Esophagus muscularis mucosa (tissue), 4 donors: ENCODE data around the gene KATNAL1. TPM values are rescaled to one million over a fixed set of nuclear protein-coding genes. Genes with fewer than 3 reads are reported as not detected.
A peak's percentile ranks its signal among the peaks of the same experiment; 100 is the strongest.

Source experiments
- DNase-seq: peaks from one replicate; pipeline ENCODE4 v3.0.0-alpha.2; 2017; ENCODE audit errors: extremely low spot score
- H3K27ac ChIP-seq, 4 donors: fragments of 200-600 bp; sonication (generic); replicated peaks in 1 of 4; 1 replicate in 3 of 4; 2 replicates in 1 of 4; pipeline ENCODE4 v1.5.1; 2016 to 2019; ENCODE audit warnings: mild to moderate bottlenecking in 1 of 4
- H3K27me3 ChIP-seq, 4 donors: fragments of 200-600 bp; sonication (generic); one replicate each; pipeline versions ENCODE4 v1.5.1 to v1.6.0; 2016 to 2019
- H3K36me3 ChIP-seq, 4 donors: fragments of 200-600 bp; sonication (generic); one replicate each; pipeline ENCODE4 v1.5.1; 2016 to 2019
- H3K4me1 ChIP-seq, 4 donors: fragments of 200-600 bp; sonication (generic); one replicate each; pipeline ENCODE4 v1.5.1; 2016 to 2019
- H3K4me3 ChIP-seq, 4 donors: fragments of 200-600 bp; sonication (generic); 1 replicate in 2 of 4; 2 replicates in 2 of 4; pipeline ENCODE4 v1.5.1; 2016 to 2019; ENCODE audit warnings: mild to moderate bottlenecking in 4 of 4, moderate library complexity in 1 of 4
- H3K9me3 ChIP-seq, 4 donors: fragments of 200-600 bp; sonication (generic); 1 replicate in 3 of 4; 2 replicates in 1 of 4; pipeline ENCODE4 v1.5.1; 2016 to 2019
- EP300 ChIP-seq: sonication (generic); formaldehyde crosslinking; IDR thresholded peaks from one replicate; pipeline ENCODE4 v1.6.1; 2017; ENCODE audit warnings: antibody characterized with exemption
- POLR2A ChIP-seq: fragments of 450-650 bp; IDR thresholded peaks from one replicate; pipeline ENCODE4 v1.6.1; 2017; ENCODE audit warnings: antibody characterized with exemption, moderate library complexity, mild to moderate bottlenecking, low read depth
- POLR2AphosphoS5 ChIP-seq, 2 donors: sonication (generic); formaldehyde crosslinking; IDR thresholded peaks; one replicate each; pipeline ENCODE4 v1.6.1; 2017; ENCODE audit warnings: antibody characterized with exemption in 2 of 2
- WGBS: methylation state at CpG from one replicate; pipeline ENCODE4 v1.1.5; 2018; 5-methylcytosine and 5-hydroxymethylcytosine counted together
- intact Hi-C: fragments of 100-400 bp; cut with DNase I; formaldehyde crosslinking; loops from one replicate; pipeline ENCODE4 v1.15.1; 2023
- total RNA-seq, 4 donors: library from RNA; depleted of rRNA; stranded (reverse); fragments of >200 nt; gene quantifications; one replicate each; pipeline versions ENCODE4 v1.1.0 to v1.2.1, GENCODE V29; 2016
- TF ChIP-seq, protein P1 (sequence below), 3 experiments: fragments of 200-600 bp in 2 of 3; fragments of 450-650 bp in 1 of 3; sonication (generic) in 2 of 3; IDR thresholded peaks; one replicate each; pipeline ENCODE4 v1.5.1; 2017 to 2019; ENCODE audit warnings: antibody characterized with exemption in 3 of 3, mild to moderate bottlenecking in 2 of 3, moderate library complexity in 1 of 3

The KATNAL1 gene
- total RNA-seq, 4 donors from 2014 or later, result 30.6 to 43.0 (median 40.0) TPM

DNA sequence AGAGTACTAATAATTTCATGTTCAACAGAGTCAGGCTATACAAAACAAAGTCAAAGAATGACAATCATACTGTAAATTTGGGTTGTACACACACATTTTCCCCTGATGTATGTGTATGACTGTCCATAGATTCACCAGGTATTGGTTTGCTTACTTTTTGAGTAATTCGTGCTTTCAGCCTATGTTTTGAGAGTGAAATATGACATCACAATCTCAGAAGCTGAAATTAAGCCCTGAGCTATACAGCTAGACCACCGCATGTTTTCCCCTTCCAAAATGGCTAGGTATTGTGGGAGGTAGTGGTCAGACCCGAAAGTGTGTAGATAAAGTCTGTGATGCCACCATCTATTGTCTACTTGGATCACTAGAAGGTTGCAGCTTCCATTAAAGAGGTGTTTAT is 102.8 kb downstream of the KATNAL1 start:
- DNase-seq, result no peak
- Histone ChIP-seq H3K27me3 (no peaks in the 10 kb centered on the region), H3K4me1 (no peaks in the 10 kb centered on the region), H3K9me3 (no peaks in the 10 kb centered on the region), H3K4me3 (no peak overlapping the region), H3K27ac (no peak overlapping the region), H3K36me3 (peaks cover 0 to 58% (median 14%) of the 10 kb centered on the region in 4 donors)
- TF ChIP-seq, protein P1, sequence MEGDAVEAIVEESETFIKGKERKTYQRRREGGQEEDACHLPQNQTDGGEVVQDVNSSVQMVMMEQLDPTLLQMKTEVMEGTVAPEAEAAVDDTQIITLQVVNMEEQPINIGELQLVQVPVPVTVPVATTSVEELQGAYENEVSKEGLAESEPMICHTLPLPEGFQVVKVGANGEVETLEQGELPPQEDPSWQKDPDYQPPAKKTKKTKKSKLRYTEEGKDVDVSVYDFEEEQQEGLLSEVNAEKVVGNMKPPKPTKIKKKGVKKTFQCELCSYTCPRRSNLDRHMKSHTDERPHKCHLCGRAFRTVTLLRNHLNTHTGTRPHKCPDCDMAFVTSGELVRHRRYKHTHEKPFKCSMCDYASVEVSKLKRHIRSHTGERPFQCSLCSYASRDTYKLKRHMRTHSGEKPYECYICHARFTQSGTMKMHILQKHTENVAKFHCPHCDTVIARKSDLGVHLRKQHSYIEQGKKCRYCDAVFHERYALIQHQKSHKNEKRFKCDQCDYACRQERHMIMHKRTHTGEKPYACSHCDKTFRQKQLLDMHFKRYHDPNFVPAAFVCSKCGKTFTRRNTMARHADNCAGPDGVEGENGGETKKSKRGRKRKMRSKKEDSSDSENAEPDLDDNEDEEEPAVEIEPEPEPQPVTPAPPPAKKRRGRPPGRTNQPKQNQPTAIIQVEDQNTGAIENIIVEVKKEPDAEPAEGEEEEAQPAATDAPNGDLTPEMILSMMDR (IDR thresholded peaks at IDR 0.05), result no peak
- no peak for TF ChIP-seq EP300
- intact Hi-C loops, result no loop called here
- WGBS, result 97% methylated on average over 3 of the region's 3 CpGs

DNA sequence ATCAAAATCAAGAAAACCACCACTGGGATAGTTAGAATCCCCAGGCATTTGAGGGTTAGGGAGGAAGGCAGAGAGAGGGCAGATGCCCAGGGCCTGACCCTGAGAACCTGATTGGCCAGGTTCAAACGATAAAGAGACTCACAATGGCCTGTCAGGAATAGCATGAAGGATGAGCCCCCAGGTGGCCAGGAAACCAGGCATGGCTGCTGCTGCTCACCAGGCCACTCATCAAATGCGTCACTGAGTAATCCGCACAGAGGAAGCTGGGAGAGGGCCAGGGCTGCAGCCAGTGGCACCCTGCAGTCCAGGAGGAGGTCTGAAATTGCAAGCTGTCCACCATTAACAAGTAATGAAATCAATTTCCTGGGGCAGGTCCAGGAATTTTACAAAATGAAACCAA is 111.3 kb downstream of the KATNAL1 start:
- peaks cover 0 to 15% (median 5%) of the 10 kb centered on the region in 4 donors for H3K36me3 ChIP-seq
- intact Hi-C loops, result no loop called here
- no peak for DNase-seq
- peaks cover 0 to 6% (median 0%) of the 10 kb centered on the region in 4 donors for H3K4me1 ChIP-seq
- TF ChIP-seq POLR2A (no peak), POLR2AphosphoS5 (IDR thresholded peaks at IDR 0.05) (no peak), EP300 (no peak)
- TF ChIP-seq, protein P1 (IDR thresholded peaks at IDR 0.05), result no peak
- 75% methylated on average over 3 of the region's 3 CpGs for WGBS
- no peaks in the 10 kb centered on the region for H3K27me3 ChIP-seq
- H3K4me3 ChIP-seq, result no peak overlapping the region
- H3K27ac ChIP-seq, result no peak overlapping the region
- no peaks in the 10 kb centered on the region for H3K9me3 ChIP-seq

DNA sequence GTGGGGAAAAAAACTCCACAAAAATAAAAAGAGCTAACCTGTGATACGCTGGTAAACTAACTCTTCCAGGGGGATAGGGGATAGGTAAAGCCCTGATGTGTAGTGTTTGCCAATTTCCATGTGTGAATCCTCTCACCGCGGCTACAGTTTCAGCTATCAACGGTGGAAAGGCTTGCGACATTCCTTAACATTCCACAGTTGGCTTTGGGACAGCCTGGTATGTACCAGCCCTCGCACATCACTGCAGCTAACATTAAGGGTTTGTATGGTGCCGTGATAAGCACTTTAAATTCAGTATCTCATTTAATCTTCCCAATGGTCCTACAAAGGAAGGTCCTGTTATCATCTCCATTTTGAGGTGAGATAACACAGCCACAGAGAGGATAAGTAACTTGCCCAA is 112.4 kb downstream of the KATNAL1 start:
- peaks cover 0 to 7% (median 5%) of the 10 kb centered on the region in 4 donors for H3K36me3 ChIP-seq
- no peak overlapping the region for H3K27ac ChIP-seq
- H3K4me1 ChIP-seq, result peaks cover 0 to 6% (median 0%) of the 10 kb centered on the region in 4 donors
- DNase-seq, result no peak
- intact Hi-C loops, result no loop called here
- H3K4me3 ChIP-seq, result no peak overlapping the region
- H3K9me3 ChIP-seq, result no peaks in the 10 kb centered on the region
- TF ChIP-seq POLR2A, result no peak
- TF ChIP-seq, protein P1 (IDR thresholded peaks at IDR 0.05), result no peak
- TF ChIP-seq EP300, result no peak
- TF ChIP-seq POLR2AphosphoS5 (IDR thresholded peaks at IDR 0.05), result no peak
- WGBS, result 87% methylated on average over 7 of the region's 7 CpGs
- no peaks in the 10 kb centered on the region for H3K27me3 ChIP-seq

DNA sequence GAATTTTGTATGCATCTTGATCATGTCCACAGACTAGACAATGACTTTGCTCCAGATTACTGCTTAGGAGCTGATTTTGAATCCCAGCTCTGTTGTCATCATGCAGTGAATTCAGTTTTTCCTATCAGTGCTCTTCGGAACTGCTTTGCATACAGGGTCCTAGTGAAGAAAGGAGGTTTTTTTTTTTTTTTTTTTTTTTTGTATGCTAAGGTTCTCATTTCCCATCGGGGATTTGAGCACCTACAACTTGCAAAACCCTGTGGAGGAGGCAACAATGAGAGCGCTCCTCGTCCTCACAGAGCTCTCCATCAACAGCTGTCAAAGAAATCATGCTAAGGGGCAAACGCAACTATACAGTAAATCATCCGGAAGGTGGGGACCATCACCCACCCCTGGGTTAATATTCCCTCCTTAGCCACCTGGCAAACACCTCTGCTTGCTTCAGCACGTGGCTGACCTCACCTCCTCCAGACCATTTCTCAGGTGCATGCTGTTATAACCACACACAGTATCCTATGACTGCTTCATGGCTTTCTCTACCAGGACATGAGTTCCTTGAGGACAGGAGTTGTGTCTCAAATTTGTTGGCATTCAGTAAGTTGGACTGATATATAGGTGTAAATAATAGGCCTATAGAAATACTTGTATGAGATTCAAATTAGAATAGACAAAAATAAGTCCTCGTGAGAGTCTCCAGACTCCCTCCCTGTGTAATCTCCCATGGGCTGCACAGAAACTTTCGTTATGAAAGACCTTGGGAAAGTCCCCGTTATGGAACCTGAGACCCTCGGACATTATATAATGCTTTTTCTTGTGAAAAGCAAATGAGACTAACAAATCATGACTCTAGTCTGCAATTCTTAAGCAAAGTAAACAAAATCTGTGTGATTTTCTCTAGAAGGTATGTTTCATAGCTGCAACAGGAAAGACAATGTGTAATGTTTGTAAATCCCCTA is 113.8 kb downstream of the KATNAL1 start:
- H3K27ac ChIP-seq, result no peak overlapping the region
- TF ChIP-seq, protein P1 (IDR thresholded peaks at IDR 0.05), result no peak
- TF ChIP-seq POLR2AphosphoS5 (IDR thresholded peaks at IDR 0.05) (no peak), EP300 (no peak), POLR2A (no peak)
- H3K4me3 ChIP-seq, result no peak overlapping the region
- 83% methylated on average over 11 of the region's 11 CpGs for WGBS
- peaks cover 0 to 4% (median 0%) of the 10 kb centered on the region in 4 donors for H3K36me3 ChIP-seq
- peak; percentile 12 for DNase-seq
- intact Hi-C loops, result no loop called here
- no peaks in the 10 kb centered on the region for H3K9me3 ChIP-seq
- peaks cover 0 to 6% (median 0%) of the 10 kb centered on the region in 4 donors for H3K4me1 ChIP-seq
- H3K27me3 ChIP-seq, result no peaks in the 10 kb centered on the region
